Fibroblast of skin of right quadriceps (primary cell): ENCODE measurements around the gene TMEM217.

Experiments used
- DNase-seq: peaks from one replicate; pipeline ENCODE4 v3.0.0-alpha.2; 2013

Gene TMEM217

GRCh38 chr6:37177935-37178517 lies 79.9 kb downstream of the TMEM217 start:
- no peak for DNase-seq

- no peak for DNase-seq
Measured at GRCh38 chr6:37177077-37177934, 80.6 kb downstream of the TMEM217 start.

- no peak for DNase-seq
Measured at GRCh38 chr6:37176268-37177076, 81.5 kb downstream of the TMEM217 start.

DNA sequence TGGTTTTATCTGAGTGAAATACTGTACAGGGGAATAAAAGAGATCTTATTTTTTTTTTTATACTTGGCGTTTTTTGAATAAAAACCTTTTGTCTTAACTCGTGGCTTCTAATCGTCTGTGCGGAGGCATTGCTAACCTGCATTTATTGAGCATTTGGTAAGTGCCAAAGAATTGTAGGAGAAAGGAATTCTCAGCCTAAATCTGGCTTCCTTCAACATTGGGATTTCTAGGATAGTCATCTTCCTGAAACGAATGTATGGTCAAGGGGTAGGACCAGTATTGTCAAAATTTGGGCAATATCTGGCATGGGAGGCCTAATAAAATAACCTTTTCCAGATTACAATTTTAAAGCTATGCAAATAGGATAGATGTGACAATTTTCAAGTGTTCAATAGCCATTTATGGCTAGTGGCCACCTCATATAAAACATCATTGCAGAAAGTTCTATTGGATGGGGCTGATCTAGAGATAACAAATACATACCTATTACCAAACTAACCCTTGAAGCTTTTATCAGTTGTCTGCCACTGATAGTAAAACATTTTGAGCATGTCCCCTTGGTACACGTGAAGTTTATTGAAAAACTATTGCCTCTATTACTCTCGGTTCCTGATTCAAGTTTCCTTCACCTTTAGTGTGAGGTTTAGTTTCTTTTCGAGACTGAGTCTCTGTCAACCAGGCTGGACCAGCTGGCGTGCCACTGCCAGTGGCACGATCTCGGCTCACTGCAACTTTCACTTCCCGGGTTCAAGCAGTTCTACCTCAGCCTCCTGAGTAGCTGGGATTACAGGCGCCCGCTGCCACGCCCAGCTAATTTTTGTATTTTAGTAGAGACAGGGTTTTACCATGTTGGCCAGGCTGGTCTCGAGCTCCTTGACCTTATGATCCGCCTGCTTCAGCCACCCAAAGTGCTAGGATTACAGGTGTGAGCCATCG lies 82.3 kb downstream of the TMEM217 start:
- DNase-seq, result no peak

GRCh38 chr6:37174515-37175331 lies 83.2 kb downstream of the TMEM217 start:
- DNase-seq, result no peak

GRCh38 chr6:37174196-37174514 lies 83.8 kb downstream of the TMEM217 start:
- DNase-seq, result no peak

GRCh38 chr6:37173493-37174195 lies 84.3 kb downstream of the TMEM217 start:
- no peak for DNase-seq

DNA sequence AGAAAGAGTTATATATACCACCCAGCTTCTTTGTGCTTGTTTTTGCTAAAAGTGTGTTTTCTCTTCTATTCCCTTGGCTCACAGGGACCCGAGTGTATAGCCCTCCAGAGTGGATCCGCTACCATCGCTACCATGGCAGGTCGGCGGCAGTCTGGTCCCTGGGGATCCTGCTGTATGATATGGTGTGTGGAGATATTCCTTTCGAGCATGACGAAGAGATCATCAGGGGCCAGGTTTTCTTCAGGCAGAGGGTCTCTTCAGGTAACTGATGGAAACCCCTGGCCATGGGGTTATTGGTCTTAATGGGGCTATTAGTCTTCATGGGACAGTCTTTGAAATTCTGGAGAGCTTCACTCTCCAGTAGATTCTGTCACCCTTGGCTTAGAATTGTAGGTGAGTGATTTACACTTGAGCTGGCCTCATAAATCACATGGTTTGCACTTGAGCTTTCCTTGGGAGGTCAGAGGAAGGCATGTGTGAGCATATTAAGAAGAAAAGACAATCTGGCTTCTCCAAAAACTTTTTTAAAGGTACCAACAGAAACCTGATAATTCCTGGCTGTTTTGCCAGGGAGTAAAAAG lies 84.9 kb downstream of the TMEM217 start:
- DNase-seq, result no peak

DNA sequence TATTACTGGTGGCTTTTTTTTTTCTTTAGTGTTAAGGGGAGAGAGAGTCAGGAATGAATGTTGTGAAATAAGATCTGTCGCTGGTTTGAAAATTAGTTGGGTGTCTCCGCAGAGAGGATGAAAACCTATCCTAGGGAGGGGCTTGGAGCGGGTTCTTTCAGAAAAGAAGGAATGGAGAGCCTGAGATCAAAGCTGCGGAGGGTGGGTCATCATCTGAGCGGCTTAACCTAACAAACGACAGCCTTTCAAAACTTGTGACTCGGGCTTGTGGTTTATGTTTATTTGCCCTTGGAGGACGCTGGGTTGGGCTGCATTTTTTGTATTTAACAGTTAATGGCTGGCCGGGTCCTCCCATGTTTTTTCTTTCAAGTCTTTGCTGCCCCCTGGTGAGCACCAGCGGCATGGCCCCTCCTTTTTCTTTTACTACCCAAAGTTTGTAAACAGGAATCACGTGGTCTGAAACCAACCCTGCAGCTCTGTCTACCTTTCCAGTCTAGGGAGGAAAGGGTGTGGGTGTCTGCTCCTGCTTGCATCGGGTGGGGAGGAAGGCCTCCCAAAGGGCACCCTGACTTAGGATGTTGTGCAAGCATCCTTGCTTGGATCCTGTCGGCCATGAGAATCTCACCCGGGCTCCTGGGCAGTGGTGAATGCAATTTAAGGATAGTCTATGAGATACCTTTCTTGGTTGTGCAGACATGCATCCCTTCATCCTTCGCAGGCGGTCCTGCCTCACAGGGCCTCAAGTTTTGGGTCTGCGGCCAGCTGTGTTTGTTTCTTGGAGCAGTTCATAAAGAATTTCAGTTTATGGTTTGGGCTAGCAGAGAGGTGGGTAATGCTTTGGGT lies 85.8 kb downstream of the TMEM217 start:
- DNase-seq, result peak; percentile 96

DNA sequence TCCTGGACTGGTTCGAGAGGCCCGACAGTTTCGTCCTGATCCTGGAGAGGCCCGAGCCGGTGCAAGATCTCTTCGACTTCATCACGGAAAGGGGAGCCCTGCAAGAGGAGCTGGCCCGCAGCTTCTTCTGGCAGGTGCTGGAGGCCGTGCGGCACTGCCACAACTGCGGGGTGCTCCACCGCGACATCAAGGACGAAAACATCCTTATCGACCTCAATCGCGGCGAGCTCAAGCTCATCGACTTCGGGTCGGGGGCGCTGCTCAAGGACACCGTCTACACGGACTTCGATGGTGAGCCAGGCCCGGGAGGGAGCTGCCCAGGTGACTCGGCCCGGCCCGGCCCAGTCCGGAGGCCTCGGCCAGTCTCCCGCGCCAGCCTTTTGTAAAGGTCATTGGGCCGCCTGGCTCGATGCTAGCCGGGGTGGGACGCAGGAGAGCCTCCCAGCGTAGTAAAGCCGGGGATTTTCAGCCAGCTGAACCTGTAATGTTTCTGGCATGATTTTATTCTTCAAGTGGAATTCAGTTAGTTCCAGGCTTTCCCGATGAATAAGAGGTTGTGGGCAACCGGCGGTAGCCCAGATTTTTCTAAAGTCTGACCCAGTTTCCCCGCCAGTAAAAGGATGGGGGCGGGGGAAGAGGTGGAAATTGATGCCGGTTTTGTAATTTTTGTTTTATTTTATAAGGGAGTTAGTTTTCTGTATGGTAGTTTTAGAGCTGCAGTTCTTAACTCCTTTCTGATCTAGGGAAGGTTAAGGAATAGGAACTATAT lies 86.6 kb downstream of the TMEM217 start:
- no peak for DNase-seq

DNA sequence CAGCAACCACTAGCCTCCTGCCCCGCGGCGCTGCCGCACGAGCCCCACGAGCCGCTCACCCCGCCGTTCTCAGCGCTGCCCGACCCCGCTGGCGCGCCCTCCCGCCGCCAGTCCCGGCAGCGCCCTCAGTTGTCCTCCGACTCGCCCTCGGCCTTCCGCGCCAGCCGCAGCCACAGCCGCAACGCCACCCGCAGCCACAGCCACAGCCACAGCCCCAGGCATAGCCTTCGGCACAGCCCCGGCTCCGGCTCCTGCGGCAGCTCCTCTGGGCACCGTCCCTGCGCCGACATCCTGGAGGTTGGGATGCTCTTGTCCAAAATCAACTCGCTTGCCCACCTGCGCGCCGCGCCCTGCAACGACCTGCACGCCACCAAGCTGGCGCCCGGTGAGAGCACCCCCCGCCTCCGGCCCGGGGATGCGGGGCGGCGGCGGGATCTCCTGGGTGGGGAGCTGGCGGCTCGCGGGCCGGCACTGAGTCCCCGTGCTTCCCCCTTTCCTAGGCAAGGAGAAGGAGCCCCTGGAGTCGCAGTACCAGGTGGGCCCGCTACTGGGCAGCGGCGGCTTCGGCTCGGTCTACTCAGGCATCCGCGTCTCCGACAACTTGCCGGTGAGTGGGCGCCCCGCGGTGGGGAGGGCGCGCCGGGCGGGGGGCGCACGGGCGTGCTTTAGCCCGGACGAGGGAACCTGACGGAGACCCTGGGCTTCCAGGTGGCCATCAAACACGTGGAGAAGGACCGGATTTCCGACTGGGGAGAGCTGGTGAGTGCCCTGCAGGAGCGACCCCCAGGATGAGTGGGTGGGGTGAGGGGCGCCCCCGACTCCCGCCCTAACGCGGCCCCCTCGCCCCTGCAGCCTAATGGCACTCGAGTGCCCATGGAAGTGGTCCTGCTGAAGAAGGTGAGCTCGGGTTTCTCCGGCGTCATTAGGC lies 87.4 kb downstream of the TMEM217 start:
- DNase-seq, result peak; percentile 46

- DNase-seq, result peak; percentile 99
Measured at GRCh38 chr6:37169496-37170272, 88.3 kb downstream of the TMEM217 start, which contains the start of gene PIM1. TSS of gene PIM1 (plus strand) at chr6:37170152. CDS start at chr6:37170576, 424 bp downstream.

DNA sequence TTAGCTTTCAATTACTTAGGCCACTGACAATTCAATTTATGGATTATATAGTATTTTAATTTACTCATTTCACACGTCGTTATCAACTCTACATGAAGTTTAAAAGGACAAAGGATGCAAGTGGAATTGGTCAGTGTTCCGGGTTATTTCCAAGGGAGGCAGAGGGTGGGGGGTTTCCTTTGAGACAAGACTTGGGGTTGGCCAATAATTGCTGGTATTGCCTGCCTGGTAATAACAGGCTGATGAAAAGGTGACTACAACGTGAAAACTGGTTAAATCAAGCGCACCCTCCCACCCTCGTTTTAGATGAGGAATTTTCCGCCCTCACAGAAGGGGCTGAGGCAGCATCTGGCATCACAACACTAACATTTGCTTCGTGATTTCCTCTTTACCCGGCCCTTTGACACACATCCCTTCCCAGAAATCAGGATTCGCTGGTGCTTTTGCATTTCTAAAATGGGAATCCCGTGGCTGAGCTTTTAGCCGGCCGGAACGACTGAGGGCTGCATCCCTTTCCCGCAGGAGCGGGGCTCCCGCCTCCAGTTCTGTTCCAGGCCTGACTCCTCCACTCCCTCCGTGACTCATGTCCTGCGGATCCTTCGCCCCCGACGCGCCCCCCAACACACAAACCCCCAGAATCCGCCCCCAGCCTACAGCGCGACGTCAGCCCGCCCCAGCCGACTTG lies 89.0 kb downstream of the TMEM217 start:
- DNase-seq, result peak; percentile 97

- DNase-seq, result no peak
Measured at GRCh38 chr6:37168163-37168758, 89.7 kb downstream of the TMEM217 start.

DNA sequence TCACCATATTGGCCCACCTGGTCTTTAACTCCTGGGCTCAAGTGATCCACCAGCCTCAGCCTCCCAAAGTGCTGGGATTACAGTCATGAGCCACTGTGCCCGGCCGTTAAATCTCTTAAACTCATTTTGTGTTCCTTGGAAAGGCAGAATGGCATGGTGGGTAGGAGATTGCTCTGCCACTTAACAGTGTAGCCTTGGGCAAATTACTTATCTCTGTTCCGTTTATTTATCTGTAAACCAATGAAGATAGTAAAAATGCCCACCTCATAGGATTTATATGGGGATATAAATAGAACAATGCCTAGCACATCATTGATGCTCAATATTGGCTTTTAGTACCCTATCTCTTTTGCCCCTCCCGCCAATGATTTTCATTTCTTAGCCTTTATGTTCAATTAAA lies 95.2 kb downstream of the TMEM217 start:
- DNase-seq, result no peak
